MM.1S (cell line): Measurements from ENCODE around the gene MYOZ2.

Source experiments
- DNase-seq: peaks from one replicate; pipeline ENCODE4 v3.0.0-alpha.2; 2015
- H2AFZ ChIP-seq: fragments of 300-600 bp; sonication (generic); 2 replicates; pipeline ENCODE4 v1.6.0; 2016; ENCODE audit warnings: antibody characterized with exemption, low read length
- H3F3A ChIP-seq: fragments of 300-600 bp; sonication (generic); 2 replicates; pipeline ENCODE4 v1.6.1; 2016; ENCODE audit warnings: mild to moderate bottlenecking, antibody characterized with exemption, low read length, moderate library complexity, mixed read lengths; ENCODE audit not compliant: insufficient read depth
- H3K27ac ChIP-seq: fragments of 300-600 bp; sonication (generic); 2 replicates; pipeline ENCODE4 v1.5.1; 2016; ENCODE audit warnings: mild to moderate bottlenecking, low read length
- H3K27me3 ChIP-seq: fragments of 300-600 bp; sonication (generic); replicated peaks from 2 replicates; pipeline ENCODE4 v1.6.0; 2016; ENCODE audit warnings: low read length; ENCODE audit not compliant: insufficient read depth
- H3K36me3 ChIP-seq: fragments of 300-600 bp; sonication (generic); replicated peaks from 2 replicates; pipeline ENCODE4 v1.6.1; 2016; ENCODE audit warnings: mild to moderate bottlenecking, low read length, mixed read lengths; ENCODE audit not compliant: insufficient read depth
- H3K4me1 ChIP-seq: fragments of 300-600 bp; sonication (generic); 2 replicates; pipeline ENCODE4 v1.6.1; 2016; ENCODE audit warnings: low read length, mixed read lengths
- H3K4me2 ChIP-seq: fragments of 300-600 bp; sonication (generic); 2 replicates; pipeline ENCODE4 v1.6.0; 2016; ENCODE audit warnings: low read depth, low read length
- H3K4me3 ChIP-seq: fragments of 300-600 bp; sonication (generic); 2 replicates; pipeline ENCODE4 v1.5.1; 2016; ENCODE audit warnings: low read length, mixed read lengths
- H3K79me2 ChIP-seq: fragments of 300-600 bp; sonication (generic); 2 replicates; pipeline ENCODE4 v1.6.1; 2016; ENCODE audit warnings: mixed run types, low read length, mixed read lengths
- H3K9ac ChIP-seq: fragments of 300-600 bp; sonication (generic); 2 replicates; pipeline ENCODE4 v1.6.1; 2016; ENCODE audit warnings: low read length, mixed read lengths
- H3K9me2 ChIP-seq: fragments of 300-600 bp; sonication (generic); replicated peaks from 2 replicates; pipeline ENCODE4 v1.6.1; 2016; ENCODE audit warnings: mild to moderate bottlenecking, low read length, mixed read lengths; ENCODE audit not compliant: insufficient read depth
- H3K9me3 ChIP-seq: fragments of 300-600 bp; sonication (generic); replicated peaks from 2 replicates; pipeline ENCODE4 v1.6.1; 2016; ENCODE audit warnings: mild to moderate bottlenecking, low read length, mixed read lengths; ENCODE audit not compliant: insufficient read depth
- H4K20me1 ChIP-seq: fragments of 300-600 bp; sonication (generic); 2 replicates; pipeline ENCODE4 v1.6.1; 2016; ENCODE audit warnings: mild to moderate bottlenecking, low read length, moderate library complexity, mixed read lengths; ENCODE audit not compliant: insufficient read depth
- EZH2 ChIP-seq: fragments of 300-600 bp; sonication (generic); optimal IDR thresholded peaks from 2 replicates; pipeline ENCODE3; 2017; ENCODE audit warnings: low read depth, mild to moderate bottlenecking, antibody characterized with exemption, low read length, mixed read lengths
- EZH2phosphoT487 ChIP-seq: fragments of 300-600 bp; sonication (generic); IDR thresholded peaks from 2 replicates; pipeline ENCODE4 v1.6.1; 2018; ENCODE audit warnings: antibody characterized with exemption, low read length
- TF ChIP-seq, protein P1 (sequence below): fragments of 300-600 bp; sonication (generic); IDR thresholded peaks from 2 replicates; pipeline ENCODE4 v1.5.1; 2016; ENCODE audit warnings: antibody characterized with exemption, low read length, mixed read lengths

MYOZ2 gene

DNA sequence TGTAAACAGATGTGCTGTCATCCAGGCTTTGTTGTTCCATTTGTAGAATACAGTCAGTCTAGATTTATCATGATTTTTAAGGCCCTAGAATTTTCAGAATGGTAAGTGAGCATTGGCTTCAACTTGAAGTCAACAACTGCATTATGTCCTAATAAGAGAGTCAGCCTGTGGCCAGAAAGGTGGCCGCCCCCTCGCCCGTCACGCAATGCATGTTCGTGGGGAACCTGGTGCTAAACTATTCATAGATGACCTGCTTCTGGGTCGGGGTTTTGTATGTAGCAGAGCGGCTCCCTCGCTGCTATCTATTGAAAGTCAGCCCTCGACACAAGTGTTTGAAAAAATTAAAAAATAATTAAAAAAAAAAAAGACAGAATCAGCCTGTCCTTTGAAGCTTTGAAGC is 101.6 kb downstream of the MYOZ2 start:
- no peaks in the 10 kb centered on the region; the same call in 1 of the 2 replicates for H3K36me3 ChIP-seq
- H3K9ac ChIP-seq, result no peak overlapping the region
- no peak for DNase-seq
- no peaks in the 10 kb centered on the region for H3K9me3 ChIP-seq
- H3K9me2 ChIP-seq, result no peaks in the 10 kb centered on the region
- TF ChIP-seq, protein P1, sequence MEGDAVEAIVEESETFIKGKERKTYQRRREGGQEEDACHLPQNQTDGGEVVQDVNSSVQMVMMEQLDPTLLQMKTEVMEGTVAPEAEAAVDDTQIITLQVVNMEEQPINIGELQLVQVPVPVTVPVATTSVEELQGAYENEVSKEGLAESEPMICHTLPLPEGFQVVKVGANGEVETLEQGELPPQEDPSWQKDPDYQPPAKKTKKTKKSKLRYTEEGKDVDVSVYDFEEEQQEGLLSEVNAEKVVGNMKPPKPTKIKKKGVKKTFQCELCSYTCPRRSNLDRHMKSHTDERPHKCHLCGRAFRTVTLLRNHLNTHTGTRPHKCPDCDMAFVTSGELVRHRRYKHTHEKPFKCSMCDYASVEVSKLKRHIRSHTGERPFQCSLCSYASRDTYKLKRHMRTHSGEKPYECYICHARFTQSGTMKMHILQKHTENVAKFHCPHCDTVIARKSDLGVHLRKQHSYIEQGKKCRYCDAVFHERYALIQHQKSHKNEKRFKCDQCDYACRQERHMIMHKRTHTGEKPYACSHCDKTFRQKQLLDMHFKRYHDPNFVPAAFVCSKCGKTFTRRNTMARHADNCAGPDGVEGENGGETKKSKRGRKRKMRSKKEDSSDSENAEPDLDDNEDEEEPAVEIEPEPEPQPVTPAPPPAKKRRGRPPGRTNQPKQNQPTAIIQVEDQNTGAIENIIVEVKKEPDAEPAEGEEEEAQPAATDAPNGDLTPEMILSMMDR, result no peak
- TF ChIP-seq EZH2phosphoT487, result no peak
- TF ChIP-seq EZH2, result no peak
- H3F3A ChIP-seq, result peaks cover 4% of the 10 kb centered on the region; the same call in 1 of the 2 replicates
- H3K4me1 ChIP-seq, result peaks cover 17% of the 10 kb centered on the region
- no peaks in the 10 kb centered on the region for H4K20me1 ChIP-seq
- no peak overlapping the region for H3K4me3 ChIP-seq
- H2AFZ ChIP-seq, result no peak overlapping the region
- no peak overlapping the region for H3K27ac ChIP-seq
- no peak overlapping the region for H3K4me2 ChIP-seq
- H3K27me3 ChIP-seq, result no peaks in the 10 kb centered on the region
- H3K79me2 ChIP-seq, result peaks cover 48% of the 10 kb centered on the region
